ENCODE results near the gene HOXA11. TPM values are rescaled to one million over a fixed set of nuclear protein-coding genes. Genes with fewer than 3 reads are reported as not detected.

HOXA11 gene
- total RNA-seq, 4 donors from 2014 or later = not detected

DNA sequence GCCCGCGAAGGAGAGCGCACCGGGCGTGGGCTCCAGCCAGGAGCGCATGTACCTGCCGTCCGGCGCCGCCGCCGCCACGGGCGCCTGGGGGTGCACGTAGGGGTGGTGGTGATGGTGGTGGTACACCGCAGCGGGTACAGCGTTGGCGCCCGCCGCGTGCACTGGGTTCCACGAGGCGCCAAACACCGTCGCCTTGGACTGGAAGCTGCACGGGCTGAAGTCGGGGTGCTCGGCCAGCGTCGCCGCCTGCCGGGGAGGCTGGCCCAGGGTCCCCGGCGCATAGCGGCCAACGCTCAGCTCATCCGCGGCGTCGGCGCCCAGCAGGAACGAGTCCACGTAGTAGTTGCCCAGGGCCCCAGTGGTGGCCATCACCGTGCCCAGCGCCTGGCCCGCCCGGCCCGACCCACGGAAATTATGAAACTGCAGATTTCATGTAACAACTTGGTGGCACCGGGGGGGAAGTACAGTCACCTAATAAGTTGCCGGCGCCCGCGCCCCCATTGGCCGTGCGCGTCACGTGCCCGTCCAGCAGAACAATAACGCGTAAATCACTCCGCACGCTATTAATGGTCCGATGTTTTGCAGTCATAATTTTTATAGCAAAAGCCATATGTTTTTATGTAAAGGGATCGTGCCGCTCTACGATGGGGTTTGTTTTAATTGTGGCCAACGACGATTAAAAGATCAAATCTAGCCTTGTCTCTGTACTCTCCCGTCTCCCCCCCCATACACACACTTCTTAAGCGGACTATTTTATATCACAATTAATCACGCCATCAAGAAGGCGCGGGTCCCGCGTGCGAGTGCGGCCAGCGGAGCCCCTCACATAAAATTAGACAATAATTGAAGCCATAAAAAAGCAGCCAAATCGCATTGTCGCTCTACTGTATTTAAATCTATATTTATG lies 19.7 kb downstream of the HOXA11 start, which contains the start of gene HOXA9:
Gene HOXA9 (minus strand): TSS at position 449 of the 907 bp plus-strand sequence. CDS start 80 bp downstream, at position 369.
- no peak for TF ChIP-seq POLR2A (IDR thresholded peaks at IDR 0.05)
- TF ChIP-seq, protein P1, sequence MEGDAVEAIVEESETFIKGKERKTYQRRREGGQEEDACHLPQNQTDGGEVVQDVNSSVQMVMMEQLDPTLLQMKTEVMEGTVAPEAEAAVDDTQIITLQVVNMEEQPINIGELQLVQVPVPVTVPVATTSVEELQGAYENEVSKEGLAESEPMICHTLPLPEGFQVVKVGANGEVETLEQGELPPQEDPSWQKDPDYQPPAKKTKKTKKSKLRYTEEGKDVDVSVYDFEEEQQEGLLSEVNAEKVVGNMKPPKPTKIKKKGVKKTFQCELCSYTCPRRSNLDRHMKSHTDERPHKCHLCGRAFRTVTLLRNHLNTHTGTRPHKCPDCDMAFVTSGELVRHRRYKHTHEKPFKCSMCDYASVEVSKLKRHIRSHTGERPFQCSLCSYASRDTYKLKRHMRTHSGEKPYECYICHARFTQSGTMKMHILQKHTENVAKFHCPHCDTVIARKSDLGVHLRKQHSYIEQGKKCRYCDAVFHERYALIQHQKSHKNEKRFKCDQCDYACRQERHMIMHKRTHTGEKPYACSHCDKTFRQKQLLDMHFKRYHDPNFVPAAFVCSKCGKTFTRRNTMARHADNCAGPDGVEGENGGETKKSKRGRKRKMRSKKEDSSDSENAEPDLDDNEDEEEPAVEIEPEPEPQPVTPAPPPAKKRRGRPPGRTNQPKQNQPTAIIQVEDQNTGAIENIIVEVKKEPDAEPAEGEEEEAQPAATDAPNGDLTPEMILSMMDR (IDR thresholded peaks at IDR 0.05) = no peak
- DNase-seq = peak in 1 of 2 donors; percentile 31
- intact Hi-C loops (cut with DNase I) = loop anchor here (10.0 kb wide), 1 partner anchor 1311 kb away; no protein-coding TSS in a partner anchor
- Histone ChIP-seq H3K4me1 (peaks cover 10 to 36% of the 10 kb centered on the region in 2 donors), H3K27me3 (peaks cover 76% of the 10 kb centered on the region), H3K27ac (no peak within 1 kb of the TSS), H3K9me3 (no peaks in the 10 kb centered on the region), H3K36me3 (no peaks in the 10 kb centered on the region), H3K4me3 (replicated peaks in 1 of 3) (no peak within 1 kb of the TSS)
- WGBS, 2 donors = 12% methylated on average over 31 to 37 of the region's 82 CpGs

DNA sequence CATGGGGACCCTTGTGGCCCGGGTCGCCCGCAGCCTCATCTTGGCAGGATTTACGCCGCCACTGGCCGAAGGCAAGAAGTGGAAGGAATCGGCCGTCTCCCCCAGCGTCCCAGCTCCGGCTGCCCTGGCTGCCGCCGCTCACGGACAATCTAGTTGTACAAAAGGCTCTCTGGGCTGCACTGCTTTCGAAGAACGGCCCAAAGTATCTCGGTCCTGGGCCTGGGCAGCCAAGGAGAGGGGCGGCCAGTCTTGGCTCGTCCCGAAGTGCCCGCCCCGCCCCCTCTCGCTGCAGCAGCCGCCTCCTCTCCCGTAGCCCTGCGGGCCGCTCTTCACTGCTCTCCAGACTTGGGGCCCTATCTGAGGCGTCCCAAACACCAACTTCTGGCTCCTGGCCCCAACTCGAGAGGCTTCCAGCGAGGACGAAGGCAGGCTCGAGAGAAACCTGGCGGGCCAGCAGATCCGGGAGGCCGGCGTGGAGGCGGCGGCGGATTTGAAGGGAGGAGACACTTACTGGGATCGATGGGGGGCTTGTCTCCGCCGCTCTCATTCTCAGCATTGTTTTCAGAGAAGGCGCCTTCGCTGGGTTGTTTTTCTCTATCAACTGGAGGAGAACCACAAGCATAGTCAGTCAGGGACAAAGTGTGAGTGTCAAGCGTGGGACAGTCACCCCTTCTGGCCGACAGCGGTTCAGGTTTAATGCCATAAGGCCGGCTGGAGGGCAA lies 20.5 kb downstream of the HOXA11 start:
- intact Hi-C loops (cut with DNase I) = loop anchor here (5.0 to 10.0 kb wide), 2 partner anchors 787 to 1310 kb away; no protein-coding TSS in a partner anchor
- WGBS, 2 donors = 6 to 9% methylated on average over 13 to 25 of the region's 47 CpGs
- TF ChIP-seq POLR2A (IDR thresholded peaks at IDR 0.05) = no peak
- TF ChIP-seq, protein P1 (IDR thresholded peaks at IDR 0.05) = no peak
- Histone ChIP-seq H3K27ac (no peak overlapping the region), H3K4me3 (replicated peaks in 1 of 3) (no peak overlapping the region), H3K9me3 (no peaks in the 10 kb centered on the region), H3K4me1 (peaks cover 12 to 31% of the 10 kb centered on the region in 2 donors), H3K27me3 (peaks cover 75% of the 10 kb centered on the region), H3K36me3 (no peaks in the 10 kb centered on the region)
- no peak for DNase-seq

DNA sequence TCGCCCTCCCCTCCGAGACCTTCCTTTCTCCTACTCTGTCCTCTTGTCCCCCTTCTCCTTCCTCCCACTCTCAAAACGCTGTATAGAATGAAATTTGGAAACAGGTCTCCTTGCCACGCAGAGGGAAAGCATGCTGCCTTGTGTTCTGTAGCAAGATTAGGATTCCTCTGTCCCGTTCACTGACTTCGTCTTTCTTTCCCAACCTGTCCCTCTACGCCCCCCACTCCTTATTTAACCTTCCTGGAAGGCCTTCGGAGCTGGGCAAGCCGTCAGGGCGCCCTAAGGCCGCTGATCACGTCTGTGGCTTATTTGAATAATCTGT lies 21.0 kb downstream of the HOXA11 start:
- peaks cover 12 to 29% of the 10 kb centered on the region in 2 donors for H3K4me1 ChIP-seq
- H3K27me3 ChIP-seq = peaks cover 74% of the 10 kb centered on the region
- DNase-seq = no peak
- no peak overlapping the region for H3K27ac ChIP-seq
- intact Hi-C loops (cut with DNase I) = loop anchor here (5.0 to 10.0 kb wide), 2 partner anchors 787 to 1309 kb away; no protein-coding TSS in a partner anchor
- H3K36me3 ChIP-seq = no peaks in the 10 kb centered on the region
- no peak for TF ChIP-seq POLR2A (IDR thresholded peaks at IDR 0.05)
- TF ChIP-seq, protein P1 (IDR thresholded peaks at IDR 0.05) = no peak
- WGBS, 2 donors = 22 to 38% methylated on average over 12 of the region's 12 CpGs
- H3K9me3 ChIP-seq = no peaks in the 10 kb centered on the region
- no peak overlapping the region for H3K4me3 ChIP-seq (replicated peaks in 1 of 3)

DNA sequence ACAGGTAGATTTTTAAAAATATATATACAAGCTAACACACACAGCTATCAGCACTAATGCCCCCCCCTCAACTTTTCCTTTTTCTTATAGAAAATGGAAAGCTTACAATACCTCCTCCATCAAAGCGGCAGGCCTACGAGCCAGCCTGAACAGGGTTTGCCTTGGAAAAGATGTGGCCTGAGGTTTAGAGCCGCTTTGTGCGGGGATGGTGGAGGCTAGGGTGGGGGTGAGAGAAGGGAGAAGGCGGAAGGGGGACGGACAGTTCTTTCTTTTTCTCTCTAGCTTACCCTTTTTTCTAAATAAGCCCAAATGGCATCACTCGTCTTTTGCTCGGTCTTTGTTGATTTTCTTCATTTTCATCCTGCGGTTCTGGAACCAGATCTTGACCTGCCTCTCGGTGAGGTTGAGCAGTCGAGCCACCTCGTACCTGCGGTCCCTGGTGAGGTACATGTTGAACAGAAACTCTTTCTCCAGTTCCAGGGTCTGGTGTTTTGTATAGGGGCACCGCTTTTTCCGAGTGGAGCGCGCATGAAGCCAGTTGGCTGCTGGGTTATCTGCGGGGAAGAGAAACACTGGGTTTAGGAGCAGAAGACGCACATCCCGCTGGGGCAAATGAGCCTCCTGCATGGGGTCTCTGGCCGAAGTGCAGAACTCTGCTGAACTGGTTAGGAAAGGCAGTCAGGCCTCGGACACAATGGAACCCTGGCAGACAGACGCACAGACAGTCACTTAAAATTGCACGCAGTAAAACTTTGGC lies 21.6 kb downstream of the HOXA11 start:
- intact Hi-C loops (cut with DNase I) = loop anchor here (5.0 to 10.0 kb wide), 2 partner anchors 786 to 1309 kb away; no protein-coding TSS in a partner anchor
- TF ChIP-seq, protein P1 (IDR thresholded peaks at IDR 0.05) = no peak
- TF ChIP-seq POLR2A (IDR thresholded peaks at IDR 0.05) = no peak
- no peak for DNase-seq
- WGBS, 2 donors = 32 to 41% methylated on average over 24 of the region's 24 CpGs
- Histone ChIP-seq H3K4me3 (replicated peaks in 1 of 3) (no peak overlapping the region), H3K27me3 (peaks cover 72% of the 10 kb centered on the region), H3K27ac (no peak overlapping the region), H3K4me1 (peaks cover 12 to 29% of the 10 kb centered on the region in 2 donors), H3K9me3 (no peaks in the 10 kb centered on the region), H3K36me3 (no peaks in the 10 kb centered on the region)
